ENCODE measurements around the gene LRBA. TPM values are rescaled to one million over a fixed set of nuclear protein-coding genes. Genes with fewer than 3 reads are reported as not detected.
A peak's percentile ranks its signal among the peaks of the same experiment; 100 is the strongest.

Gene LRBA
- total RNA-seq, 3 donors from 2014 or later = 52.0 to 68.5 (median 63.6) TPM

DNA sequence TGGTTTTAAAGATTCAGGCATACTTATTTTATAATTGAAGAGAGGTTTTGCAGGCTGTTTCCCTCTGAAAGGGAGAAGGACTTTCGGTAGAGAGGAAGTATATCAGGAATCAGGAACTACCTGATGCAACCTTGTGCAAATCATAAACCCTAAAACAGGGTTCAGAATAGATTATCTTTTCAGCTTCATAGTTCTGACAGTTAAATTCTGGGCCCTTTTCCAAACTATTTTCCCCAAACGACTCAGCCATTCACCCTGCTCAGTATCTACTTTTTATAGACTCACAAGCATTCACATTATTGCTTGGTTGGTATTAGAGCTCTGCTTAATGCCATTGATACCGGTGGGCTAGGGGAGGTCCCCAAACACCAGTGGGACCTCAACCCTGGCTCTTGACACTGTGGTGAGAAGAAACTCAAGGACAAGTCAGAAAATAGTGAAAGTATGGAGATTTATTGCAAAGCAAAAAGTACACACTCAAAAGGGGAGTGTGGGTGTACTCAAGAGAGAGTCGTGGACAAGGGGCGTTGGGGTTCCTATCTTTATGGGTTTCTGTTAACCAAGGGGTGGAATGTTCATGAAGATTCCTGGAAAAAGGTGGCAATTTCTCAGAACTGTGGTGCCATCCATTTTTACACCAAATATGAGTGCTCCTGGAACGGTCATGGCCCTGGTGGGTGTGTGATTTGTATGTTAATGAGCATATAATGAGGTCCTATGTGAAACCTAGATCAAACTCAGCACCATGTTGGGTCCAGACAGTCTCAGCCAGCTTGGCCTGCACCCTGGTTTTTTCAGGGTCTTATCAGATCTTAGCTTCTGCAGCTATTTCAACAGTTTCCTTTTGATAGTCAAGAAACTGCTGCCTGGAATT is 698.5 kb downstream of the LRBA start:
- Mint-ChIP-seq H3K4me1 (ENCODE audit: low read depth) (no peaks in the 10 kb centered on the region), H3K27me3 (ENCODE audit: low read depth) (no peaks in the 10 kb centered on the region), H3K4me3 (no peak overlapping the region), H3K9me3 (no peaks in the 10 kb centered on the region), H3K36me3 (ENCODE audit: insufficient read depth) (peaks cover 26% of the 10 kb centered on the region)
- ATAC-seq (no peak), DNase-seq (no peak)

DNA sequence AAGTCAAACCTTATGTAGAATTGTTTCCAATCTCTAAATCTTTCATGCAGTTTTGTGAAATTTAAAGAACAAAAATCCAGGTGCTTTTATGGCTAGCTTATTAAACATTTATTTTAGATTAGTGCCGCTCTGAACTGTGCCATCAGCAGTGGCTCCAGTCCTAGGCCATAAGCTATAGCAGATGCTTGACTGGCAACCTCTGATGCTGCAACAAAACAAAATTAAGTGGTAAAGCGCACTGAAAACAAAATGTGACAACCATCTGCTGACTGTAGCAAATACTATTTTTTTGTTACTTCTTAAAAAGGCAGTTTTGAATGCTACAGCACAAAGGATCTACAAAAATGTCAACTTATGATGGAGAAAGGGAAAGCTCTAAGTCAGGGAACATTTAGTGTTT is 699.4 kb downstream of the LRBA start:
- no peaks in the 10 kb centered on the region for H3K4me1 Mint-ChIP-seq (ENCODE audit: low read depth)
- H3K27me3 Mint-ChIP-seq (ENCODE audit: low read depth) = no peaks in the 10 kb centered on the region
- no peak for ATAC-seq
- peaks cover 22% of the 10 kb centered on the region for H3K36me3 Mint-ChIP-seq (ENCODE audit: insufficient read depth)
- no peak for DNase-seq
- H3K4me3 Mint-ChIP-seq = no peak overlapping the region
- H3K9me3 Mint-ChIP-seq = no peaks in the 10 kb centered on the region

DNA sequence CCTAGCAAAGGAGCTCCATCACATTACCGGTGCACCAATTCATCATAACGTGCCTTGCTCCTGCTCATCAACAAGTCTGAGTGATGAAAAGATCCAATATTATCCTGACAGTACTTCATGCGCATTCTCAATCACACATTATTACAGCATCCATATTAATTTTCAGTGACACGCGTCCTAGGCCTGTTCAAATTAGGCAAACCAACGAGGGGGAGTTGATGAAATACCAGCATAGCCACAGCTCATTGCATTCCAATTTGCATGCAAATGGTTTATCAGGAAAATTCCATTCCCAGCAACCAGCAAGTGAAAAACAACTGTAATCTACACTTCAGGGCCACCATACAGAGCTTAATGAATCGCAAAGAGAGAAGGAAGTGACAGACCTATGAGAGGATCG is 699.9 kb downstream of the LRBA start:
- Mint-ChIP-seq H3K36me3 (ENCODE audit: insufficient read depth) (peaks cover 22% of the 10 kb centered on the region), H3K27me3 (ENCODE audit: low read depth) (no peaks in the 10 kb centered on the region), H3K9me3 (no peaks in the 10 kb centered on the region), H3K4me1 (ENCODE audit: low read depth) (no peaks in the 10 kb centered on the region), H3K4me3 (no peak overlapping the region)
- ATAC-seq = no peak
- DNase-seq = no peak

DNA sequence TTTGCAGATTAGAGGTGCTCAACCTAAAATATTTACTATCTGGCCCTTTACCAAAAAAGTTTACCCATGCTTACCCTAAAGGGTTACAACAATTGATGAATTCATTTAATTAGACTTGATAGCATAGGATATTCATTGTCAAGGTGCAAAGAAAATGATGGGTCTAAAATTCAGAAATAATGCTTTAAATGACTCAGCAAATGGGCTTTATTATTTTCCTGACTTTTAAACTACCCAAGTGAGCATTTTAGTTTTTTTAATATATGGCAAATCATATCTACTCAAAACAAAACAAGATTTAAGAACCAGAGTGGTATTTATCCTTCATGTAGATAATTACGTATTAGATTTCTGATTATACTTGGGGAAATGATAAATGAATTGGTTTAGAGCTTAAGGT is 701.1 kb downstream of the LRBA start:
- Mint-ChIP-seq H3K36me3 (ENCODE audit: insufficient read depth) (peaks cover 25% of the 10 kb centered on the region), H3K4me3 (no peak overlapping the region), H3K4me1 (ENCODE audit: low read depth) (no peaks in the 10 kb centered on the region), H3K9me3 (no peaks in the 10 kb centered on the region), H3K27me3 (ENCODE audit: low read depth) (no peaks in the 10 kb centered on the region)
- DNase-seq (no peak), ATAC-seq (no peak)

DNA sequence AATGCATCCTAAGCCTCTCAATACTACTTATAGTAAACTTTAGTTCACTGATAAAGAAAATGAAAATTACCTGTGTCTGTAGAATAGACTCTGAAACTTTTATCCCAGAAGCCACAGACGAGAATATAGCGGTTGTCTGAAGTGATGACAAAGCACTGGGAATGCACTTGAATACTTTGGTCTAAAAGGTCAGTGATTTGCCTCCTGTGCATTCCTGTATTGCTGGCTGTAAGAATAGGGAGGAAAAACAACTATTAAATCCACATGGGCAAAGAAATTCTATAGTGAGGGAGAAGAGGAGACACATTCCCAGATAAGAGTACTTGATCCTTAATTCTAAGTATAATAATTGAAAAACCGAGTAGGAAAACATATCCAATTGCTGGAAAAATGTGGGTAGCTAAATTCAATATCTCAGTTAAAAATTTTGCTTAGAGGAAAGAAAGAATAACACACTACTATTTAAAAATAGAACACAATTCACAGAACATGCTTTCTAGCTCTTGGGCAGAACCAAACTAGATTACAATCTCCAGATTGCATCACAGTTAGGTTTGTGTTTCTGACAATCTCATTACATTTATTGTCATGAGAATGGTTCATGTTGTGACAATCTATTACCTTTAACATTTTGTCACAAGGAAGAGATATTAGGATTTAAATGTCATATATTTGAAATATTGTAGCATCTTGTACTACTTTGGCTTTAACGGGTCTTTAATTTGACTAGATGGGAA is 704.8 kb downstream of the LRBA start:
- ATAC-seq = no peak
- Mint-ChIP-seq H3K27me3 (ENCODE audit: low read depth) (no peaks in the 10 kb centered on the region), H3K9me3 (no peaks in the 10 kb centered on the region), H3K36me3 (ENCODE audit: insufficient read depth) (peaks cover 22% of the 10 kb centered on the region), H3K4me1 (ENCODE audit: low read depth) (no peaks in the 10 kb centered on the region), H3K4me3 (no peak overlapping the region)
- DNase-seq = no peak

DNA sequence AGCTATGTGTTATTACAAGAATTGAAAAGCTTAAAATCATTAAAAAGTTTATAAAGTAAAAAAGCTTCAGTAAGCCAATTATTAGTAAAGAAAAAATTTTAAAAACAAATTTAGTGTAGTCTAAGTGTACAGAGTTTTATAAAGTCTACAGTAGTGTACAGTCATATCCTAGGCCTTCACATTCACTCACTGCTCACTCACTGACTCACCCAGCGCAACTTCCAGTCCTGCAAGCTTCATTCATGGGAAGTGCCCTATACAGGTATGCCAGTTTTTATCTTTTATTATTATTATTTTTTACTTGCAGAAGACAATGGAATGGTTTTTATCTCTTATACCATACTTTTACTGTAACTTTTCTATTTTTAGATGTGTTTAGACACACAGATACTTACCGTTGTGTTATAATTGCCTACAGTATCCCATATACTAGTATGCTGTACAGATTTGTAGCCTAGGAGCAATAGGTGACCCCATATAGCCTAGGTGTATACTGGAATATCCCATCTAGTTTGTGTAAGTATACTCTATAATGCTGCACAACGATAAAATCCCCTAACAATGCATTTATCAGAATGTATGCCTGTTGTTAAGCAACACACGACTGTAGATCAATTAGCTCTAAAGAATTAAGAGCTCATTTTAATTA is 706.1 kb downstream of the LRBA start:
- Mint-ChIP-seq H3K9me3 (no peaks in the 10 kb centered on the region), H3K4me1 (ENCODE audit: low read depth) (no peaks in the 10 kb centered on the region), H3K4me3 (no peak overlapping the region), H3K36me3 (ENCODE audit: insufficient read depth) (peaks cover 23% of the 10 kb centered on the region), H3K27me3 (ENCODE audit: low read depth) (no peaks in the 10 kb centered on the region)
- ATAC-seq (no peak), DNase-seq (no peak)

DNA sequence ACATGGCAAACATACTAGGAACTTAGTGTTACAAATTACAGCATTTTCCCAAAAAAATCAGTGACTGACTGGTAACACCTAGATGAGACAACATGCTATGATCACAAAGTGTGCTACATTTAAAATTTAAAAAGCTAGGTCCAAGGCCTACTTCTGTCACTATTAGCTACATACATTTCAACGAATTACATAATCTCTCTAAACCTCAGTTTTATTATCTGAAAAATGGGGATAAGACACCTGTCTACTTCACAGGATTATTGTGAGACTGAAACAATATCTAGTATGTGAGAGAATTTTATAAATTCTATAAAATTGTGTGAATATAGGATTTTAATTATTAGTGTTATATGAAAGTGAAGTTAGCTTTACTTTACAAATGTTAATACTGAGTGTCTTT is 708.4 kb downstream of the LRBA start:
- ATAC-seq (no peak), DNase-seq (no peak)
- H3K27me3 Mint-ChIP-seq (ENCODE audit: low read depth) = no peaks in the 10 kb centered on the region
- H3K9me3 Mint-ChIP-seq = no peaks in the 10 kb centered on the region
- peaks cover 20% of the 10 kb centered on the region for H3K36me3 Mint-ChIP-seq (ENCODE audit: insufficient read depth)
- H3K4me1 Mint-ChIP-seq (ENCODE audit: low read depth) = peaks cover 9% of the 10 kb centered on the region
- no peak overlapping the region for H3K4me3 Mint-ChIP-seq

DNA sequence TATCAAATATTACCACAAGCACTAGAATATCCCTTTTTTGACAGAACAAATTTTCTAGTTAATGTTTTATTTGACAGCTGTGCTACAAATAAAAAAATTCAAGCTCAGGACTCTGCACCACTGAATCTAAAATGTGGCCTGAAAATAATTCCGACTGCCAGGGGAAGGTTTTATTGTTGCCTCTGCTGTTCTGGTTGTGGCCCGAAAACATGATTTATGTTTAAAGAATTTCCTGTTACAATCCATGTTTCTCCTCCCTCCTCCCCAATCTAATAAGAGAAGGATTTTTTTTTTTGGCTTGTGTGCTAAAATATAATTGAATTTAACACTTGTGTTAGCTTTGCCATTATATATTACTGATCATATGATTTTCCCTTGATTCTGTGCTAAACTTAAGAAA is 709.1 kb downstream of the LRBA start:
- Mint-ChIP-seq H3K27me3 (ENCODE audit: low read depth) (no peaks in the 10 kb centered on the region), H3K36me3 (ENCODE audit: insufficient read depth) (peaks cover 25% of the 10 kb centered on the region), H3K9me3 (no peaks in the 10 kb centered on the region), H3K4me1 (ENCODE audit: low read depth) (peaks cover 14% of the 10 kb centered on the region), H3K4me3 (no peak overlapping the region)
- no peak for ATAC-seq
- no peak for DNase-seq

DNA sequence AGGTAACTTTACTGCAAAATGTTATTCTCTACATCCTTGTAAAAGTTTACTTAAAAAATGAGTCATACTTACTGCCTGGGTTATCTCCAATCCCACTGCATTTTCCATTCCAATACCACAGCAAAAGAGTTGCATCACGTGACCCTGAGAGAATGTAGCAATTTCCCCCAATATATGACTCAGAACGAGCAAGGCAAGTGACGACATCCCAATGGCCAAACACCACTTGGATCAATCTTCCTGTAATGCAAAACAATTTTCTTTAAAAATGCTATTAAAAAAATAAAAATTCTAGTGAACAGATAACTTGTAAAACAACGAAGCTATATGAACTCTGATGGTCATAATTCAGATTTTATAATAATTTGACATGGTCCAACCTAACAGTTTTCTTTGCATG is 712.5 kb downstream of the LRBA start:
- DNase-seq (peak; percentile 10), ATAC-seq (peak; percentile 53 to 63)
- Mint-ChIP-seq H3K9me3 (no peaks in the 10 kb centered on the region), H3K36me3 (ENCODE audit: insufficient read depth) (peaks cover 17% of the 10 kb centered on the region), H3K27me3 (ENCODE audit: low read depth) (no peaks in the 10 kb centered on the region), H3K4me3 (no peak overlapping the region), H3K4me1 (ENCODE audit: low read depth) (peaks cover 14% of the 10 kb centered on the region)

DNA sequence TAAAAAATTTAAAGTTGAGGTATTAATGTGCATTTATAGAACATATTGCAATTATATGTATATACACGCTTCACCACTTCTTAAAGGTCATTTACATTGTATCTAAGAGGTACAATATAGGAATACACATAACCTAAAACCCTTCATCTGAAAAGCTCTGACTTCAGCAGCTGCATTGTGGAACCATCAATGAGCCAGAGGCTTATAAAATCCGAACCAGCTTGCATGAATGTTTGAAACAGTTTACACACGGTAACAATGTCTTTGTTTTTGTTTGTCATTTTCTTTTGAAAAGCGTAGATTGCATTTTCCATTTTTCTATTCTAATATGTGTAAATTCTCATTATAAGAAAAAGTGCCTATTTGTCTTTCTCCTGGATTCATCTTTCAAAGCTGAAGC is 715.3 kb downstream of the LRBA start:
- DNase-seq = no peak

DNA sequence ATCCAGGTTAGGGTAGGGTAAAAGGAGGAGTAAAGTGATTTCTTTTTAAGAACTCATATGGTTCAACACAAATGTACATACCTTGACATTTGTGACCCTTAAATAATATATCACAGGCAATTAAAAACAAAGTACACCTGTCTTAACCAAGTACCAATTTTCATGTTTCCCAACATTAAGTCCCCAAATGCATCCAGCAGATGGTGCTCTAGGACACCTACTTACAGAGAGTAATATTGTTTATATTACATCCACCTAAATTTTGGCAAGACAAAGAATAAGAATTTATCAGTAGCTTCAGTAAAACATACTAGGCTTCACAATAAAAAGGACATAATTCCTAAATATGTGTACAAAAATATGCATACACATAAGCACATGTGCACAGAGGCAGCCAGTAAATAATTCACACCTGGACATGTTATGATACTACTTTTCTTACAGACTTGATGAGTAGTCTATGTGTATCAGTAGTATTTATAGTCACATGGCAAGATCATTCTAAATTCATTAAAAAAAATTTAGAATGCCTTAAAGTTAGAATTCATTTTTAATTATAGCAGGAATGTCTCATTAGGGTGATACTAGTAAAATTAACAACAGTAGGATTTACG is 717.1 kb downstream of the LRBA start:
- peak; percentile 10 for DNase-seq
- Mint-ChIP-seq H3K4me1 (ENCODE audit: low read depth) (peaks cover 11% of the 10 kb centered on the region), H3K9me3 (no peaks in the 10 kb centered on the region), H3K36me3 (ENCODE audit: insufficient read depth) (peaks cover 7% of the 10 kb centered on the region), H3K27me3 (ENCODE audit: low read depth) (no peaks in the 10 kb centered on the region), H3K4me3 (no peak overlapping the region)
- ATAC-seq = peak in 1 of 2 donors; percentile 43

More for the DNA sequence above, 715.3 kb downstream of the LRBA start:
- no peak for ATAC-seq
- peaks cover 14% of the 10 kb centered on the region for H3K4me1 Mint-ChIP-seq (ENCODE audit: low read depth)
- H3K36me3 Mint-ChIP-seq (ENCODE audit: insufficient read depth) = peaks cover 9% of the 10 kb centered on the region
- no peaks in the 10 kb centered on the region for H3K27me3 Mint-ChIP-seq (ENCODE audit: low read depth)
- no peak overlapping the region for H3K4me3 Mint-ChIP-seq
- H3K9me3 Mint-ChIP-seq = no peaks in the 10 kb centered on the region

DNA sequence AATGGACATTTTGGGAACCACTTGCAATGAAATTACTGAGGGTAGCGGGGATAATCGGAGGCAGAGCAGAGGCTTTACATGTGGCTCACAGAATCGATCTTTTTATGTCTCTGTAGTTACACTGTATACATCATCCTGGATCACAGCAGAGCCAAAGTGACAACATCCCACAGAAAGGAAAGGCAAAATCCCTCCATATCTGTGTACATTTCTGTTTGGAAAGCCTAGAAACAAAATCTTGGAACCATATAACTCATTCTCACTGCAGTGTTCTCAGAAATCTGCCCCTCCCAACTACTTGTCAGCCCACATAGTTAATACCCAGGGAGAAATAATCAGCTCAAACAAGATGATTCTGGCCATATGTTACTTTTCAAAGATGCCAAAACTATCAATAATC is 725.2 kb downstream of the LRBA start:
- Mint-ChIP-seq H3K4me3 (no peak overlapping the region), H3K27me3 (ENCODE audit: low read depth) (no peaks in the 10 kb centered on the region), H3K4me1 (ENCODE audit: low read depth) (peaks cover 3% of the 10 kb centered on the region), H3K36me3 (ENCODE audit: insufficient read depth) (peaks cover 25% of the 10 kb centered on the region), H3K9me3 (no peaks in the 10 kb centered on the region)
- DNase-seq (no peak), ATAC-seq (no peak)

DNA sequence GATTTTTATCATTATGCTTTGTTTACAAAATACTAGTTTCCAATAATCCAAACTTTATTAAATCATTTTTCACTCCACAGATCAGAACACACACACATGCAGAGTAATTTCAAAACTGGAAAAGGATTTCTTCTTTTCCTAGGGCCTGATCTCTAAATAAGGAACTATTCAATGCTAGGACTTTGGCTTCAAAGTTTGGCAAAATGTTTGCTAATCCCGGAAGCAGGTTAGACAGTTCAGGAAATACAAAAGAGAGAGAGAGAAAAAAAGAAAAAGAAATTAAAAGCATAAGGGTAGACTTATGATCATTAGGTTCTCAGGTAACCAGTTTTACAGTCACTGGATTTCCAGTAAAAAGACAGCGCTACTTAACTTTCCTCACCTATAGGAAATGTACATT is 725.9 kb downstream of the LRBA start:
- no peaks in the 10 kb centered on the region for H3K9me3 Mint-ChIP-seq
- no peak for DNase-seq
- peaks cover 25% of the 10 kb centered on the region for H3K36me3 Mint-ChIP-seq (ENCODE audit: insufficient read depth)
- no peak overlapping the region for H3K4me3 Mint-ChIP-seq
- ATAC-seq = no peak
- no peaks in the 10 kb centered on the region for H3K27me3 Mint-ChIP-seq (ENCODE audit: low read depth)
- H3K4me1 Mint-ChIP-seq (ENCODE audit: low read depth) = peaks cover 3% of the 10 kb centered on the region

DNA sequence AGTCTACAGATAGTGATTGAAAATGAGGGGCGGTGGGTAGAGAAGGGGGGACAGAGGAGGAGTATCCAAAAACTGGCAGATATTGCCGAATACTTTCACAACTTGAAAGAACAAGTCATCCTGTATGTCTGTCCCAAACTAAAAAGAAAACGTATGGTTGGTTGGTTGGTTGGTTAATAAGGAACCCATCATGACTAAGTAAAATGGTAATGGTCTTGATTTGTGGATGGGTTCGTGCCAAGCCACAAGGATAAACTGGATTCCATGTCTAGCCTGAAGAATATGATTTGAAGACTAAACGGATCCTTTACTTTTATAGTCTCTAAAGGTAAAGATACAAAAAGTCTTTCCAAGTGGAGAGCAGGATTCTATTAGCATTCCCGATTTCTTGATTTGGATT is 728.4 kb downstream of the LRBA start:
- no peak overlapping the region for H3K4me3 Mint-ChIP-seq
- no peak for DNase-seq
- peaks cover 45% of the 10 kb centered on the region for H3K36me3 Mint-ChIP-seq (ENCODE audit: insufficient read depth)
- ATAC-seq = no peak
- peaks cover 3% of the 10 kb centered on the region for H3K4me1 Mint-ChIP-seq (ENCODE audit: low read depth)
- no peaks in the 10 kb centered on the region for H3K27me3 Mint-ChIP-seq (ENCODE audit: low read depth)
- H3K9me3 Mint-ChIP-seq = no peaks in the 10 kb centered on the region

All from activated T-cell treated with anti-CD3 and anti-CD28 coated beads, Interleukin-2, amount 50 U/mL, for 4 hours (primary cell).